ENCODE data around the gene EN1. TPM values are rescaled to one million over a fixed set of nuclear protein-coding genes. Genes with fewer than 3 reads are reported as not detected.

EN1 gene
- total RNA-seq (2014; rRNA removed; shearing (Covaris generic); ENCODE audit: low replicate concordance), result 1.2 and 7.2 TPM in 2 replicates

DNA sequence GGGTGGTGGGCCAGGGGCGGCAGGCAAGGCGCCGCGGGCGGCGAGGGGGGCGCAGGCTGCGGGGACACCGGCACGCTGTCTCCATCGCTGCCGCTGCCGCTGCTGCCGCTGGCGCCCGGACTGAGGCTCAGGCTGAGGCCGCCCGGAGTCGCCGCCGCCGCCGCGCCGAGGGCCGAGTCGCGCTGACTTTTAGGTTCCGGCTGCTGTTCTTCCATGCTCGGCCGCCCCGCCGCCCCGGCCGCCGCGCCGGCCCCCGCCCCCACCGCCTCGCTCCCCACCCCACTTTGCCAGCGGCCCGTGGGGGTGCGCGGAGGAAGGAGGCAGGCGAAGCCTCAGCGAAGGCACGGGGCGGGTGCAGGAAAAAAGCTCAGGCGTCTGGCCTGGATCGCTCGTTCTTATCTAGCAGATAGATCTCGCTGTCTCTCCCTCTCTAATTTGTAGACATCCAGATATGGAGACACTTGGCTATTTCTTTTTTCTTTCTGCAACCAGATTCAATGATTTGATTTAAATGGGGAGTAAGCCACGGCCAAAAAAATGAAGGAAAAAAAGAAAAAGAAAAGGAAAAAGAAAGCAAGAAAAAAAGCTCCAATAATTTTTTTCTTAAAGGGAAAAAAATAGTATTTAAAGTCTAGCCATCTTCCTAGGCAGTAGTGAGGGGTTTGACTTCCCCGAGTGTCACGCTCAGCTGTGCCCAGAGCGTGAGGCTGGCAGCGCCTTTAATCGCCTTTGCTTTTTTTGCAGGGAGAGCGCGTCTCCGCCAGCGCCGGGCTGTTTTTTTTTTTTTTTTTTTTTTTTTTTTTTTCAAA lies at the start of gene EN1:
TSS of gene EN1 (minus strand) at position 696 of the 809 bp plus-strand sequence. CDS start at position 215, 481 bp downstream.
- Histone ChIP-seq H3K9me3 (no peaks in the 10 kb centered on the region), H3K36me3 (peaks cover 21% of the 10 kb centered on the region), H3K27me3 (no peaks in the 10 kb centered on the region), H3K4me3 (peak within 1 kb of the TSS; percentile 77)
- peak; percentile 64 for DNase-seq

GRCh38 chr2:118893100-118893499 lies 45.7 kb upstream of the EN1 start:
- H3K36me3 ChIP-seq, result no peaks in the 10 kb centered on the region
- H3K27me3 ChIP-seq, result 0 out of 2 replicates have a peak, but pooled peaks cover 4% of the 10 kb centered on the region
- peaks cover 8% of the 10 kb centered on the region for H3K9me3 ChIP-seq
- no peak overlapping the region for H3K4me3 ChIP-seq
- DNase-seq, result no peak

DNA sequence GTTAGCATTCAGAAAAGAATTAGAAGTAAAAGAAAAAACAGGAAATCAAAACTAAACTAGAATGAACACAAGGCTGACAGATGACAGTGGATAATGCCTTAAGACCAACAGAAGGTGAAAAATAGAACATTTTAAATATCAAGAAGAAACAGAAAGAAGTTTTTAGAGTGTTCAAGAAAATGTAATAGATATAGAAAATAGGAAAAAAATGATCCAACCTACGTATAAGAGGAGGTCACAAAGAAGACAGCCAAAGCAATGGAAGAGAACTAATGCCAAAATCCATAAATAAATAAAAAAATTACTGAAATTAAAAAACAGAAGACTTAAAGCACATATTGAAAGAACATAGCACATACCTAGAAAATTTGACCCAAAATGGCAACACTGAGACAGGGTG lies 42.5 kb upstream of the EN1 start:
- Histone ChIP-seq H3K4me3 (no peak overlapping the region), H3K36me3 (no peaks in the 10 kb centered on the region), H3K9me3 (peaks cover 8% of the 10 kb centered on the region), H3K27me3 (0 out of 2 replicates have a peak, but pooled peaks cover 4% of the 10 kb centered on the region)
- DNase-seq, result no peak

DNA sequence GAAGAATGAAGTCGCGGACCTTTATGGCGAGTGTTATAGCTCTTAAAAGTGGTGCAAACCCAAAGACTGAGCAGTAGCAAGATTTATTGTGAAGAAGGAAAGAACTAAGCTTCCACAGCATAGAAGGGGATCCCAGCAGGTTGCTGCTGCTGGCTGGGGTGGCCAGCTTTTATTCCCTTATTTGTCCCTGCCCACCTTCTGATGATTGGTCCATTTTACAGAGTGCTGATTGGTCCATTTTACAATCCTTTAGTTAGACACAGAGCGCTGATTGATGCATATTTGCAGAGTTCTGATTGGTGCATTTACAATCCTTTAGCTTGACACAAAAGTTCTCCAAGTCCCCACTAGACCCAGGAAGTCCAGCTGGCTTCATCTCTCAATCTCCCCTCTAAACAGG lies 36.3 kb upstream of the EN1 start:
- Histone ChIP-seq H3K27me3 (peaks cover 19% of the 10 kb centered on the region), H3K9me3 (no peaks in the 10 kb centered on the region), H3K36me3 (no peaks in the 10 kb centered on the region), H3K4me3 (no peak overlapping the region)
- DNase-seq, result no peak

- no peaks in the 10 kb centered on the region for H3K36me3 ChIP-seq
- peaks cover 19% of the 10 kb centered on the region for H3K27me3 ChIP-seq
- peak; percentile 64 for DNase-seq
- no peaks in the 10 kb centered on the region for H3K9me3 ChIP-seq
- H3K4me3 ChIP-seq, result peak overlapping the region; percentile 43
Measured at GRCh38 chr2:118882693-118883336, 35.4 kb upstream of the EN1 start.

DNA sequence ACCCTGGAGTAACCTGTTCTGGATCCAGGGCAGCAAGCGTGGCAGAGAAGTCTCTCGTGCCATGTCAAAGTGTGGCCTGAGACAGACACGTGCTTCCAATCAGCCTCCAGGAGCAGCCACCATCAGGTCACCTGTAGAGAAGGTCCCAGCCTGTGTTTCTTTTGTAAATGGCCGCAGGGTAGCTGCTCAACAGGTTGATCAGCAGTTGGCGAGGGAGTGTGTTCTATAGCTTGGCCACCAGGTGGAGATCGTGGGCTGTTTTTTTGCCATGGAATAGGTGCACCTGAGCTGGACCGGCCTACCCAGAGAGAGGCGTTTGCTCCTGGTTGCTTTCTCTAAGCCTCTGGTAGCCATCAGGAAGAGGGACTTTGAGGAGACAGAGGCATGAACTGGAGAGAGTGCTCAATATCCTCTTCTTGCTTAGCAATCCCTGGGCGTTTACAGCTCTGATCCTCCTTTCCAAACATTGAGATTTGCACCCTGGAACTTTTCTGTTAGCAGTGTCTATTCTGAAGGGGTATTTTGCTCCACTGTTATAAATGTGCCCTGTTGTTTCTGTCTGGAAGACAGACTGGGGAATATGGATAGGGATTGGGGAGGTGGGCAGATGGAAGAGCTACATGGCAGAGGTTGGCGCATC lies 34.2 kb upstream of the EN1 start:
- Histone ChIP-seq H3K27me3 (peaks cover 19% of the 10 kb centered on the region), H3K9me3 (no peaks in the 10 kb centered on the region), H3K36me3 (no peaks in the 10 kb centered on the region), H3K4me3 (no peak overlapping the region)
- DNase-seq, result peak; percentile 38

DNA sequence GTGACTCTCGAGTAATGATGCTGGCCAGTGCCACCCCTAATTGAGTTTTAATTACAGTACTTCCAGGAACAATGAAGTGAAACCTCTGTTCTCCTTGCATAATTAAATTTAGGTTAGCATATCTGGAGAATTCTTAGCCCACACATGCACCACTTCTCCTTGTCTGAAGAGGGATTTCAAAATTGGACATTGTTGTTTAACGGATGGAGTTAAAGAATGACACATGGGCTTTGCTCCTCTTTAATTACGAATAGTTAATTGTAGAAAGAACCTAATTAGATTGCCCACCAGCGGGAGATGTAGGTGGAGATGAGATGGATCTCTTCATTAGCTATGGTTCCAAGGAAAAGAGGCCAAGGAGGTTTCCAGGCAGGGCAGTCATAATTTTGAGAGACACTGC lies 33.1 kb upstream of the EN1 start:
- H3K27me3 ChIP-seq, result peaks cover 19% of the 10 kb centered on the region
- no peaks in the 10 kb centered on the region for H3K9me3 ChIP-seq
- no peak for DNase-seq
- H3K4me3 ChIP-seq, result no peak overlapping the region
- H3K36me3 ChIP-seq, result no peaks in the 10 kb centered on the region

DNA sequence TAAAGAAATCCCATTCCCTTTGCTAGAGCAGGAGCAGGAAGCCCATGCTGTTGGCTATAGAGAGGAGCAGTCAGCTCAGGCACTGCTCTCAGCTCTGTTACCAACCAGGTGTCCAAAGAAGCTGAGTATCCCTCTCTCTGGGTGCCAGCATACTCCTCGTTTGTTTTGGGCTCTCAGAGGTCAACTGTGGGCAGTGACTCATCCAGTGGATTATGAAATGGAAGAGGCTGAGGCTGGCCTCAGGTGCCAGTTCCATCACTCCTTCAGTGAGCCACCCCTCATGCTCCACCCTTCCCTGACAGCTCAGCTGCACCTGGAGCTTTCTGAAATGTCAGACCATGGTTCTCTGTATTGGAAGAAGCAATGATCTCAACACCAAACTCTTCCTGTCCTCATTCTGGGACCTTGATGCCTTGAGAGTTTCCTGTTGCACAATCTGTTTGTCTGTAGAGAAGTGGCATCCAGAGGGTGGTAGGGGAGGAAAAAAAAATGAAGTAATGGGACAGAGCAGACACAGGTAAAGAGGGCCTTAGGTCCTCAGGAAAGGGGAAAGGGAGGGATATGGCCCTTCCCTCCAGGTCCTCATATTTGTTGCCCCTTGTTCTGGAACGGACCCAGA lies 31.2 kb upstream of the EN1 start:
- DNase-seq, result peak; percentile 20
- no peaks in the 10 kb centered on the region for H3K36me3 ChIP-seq
- no peak overlapping the region for H3K4me3 ChIP-seq
- H3K27me3 ChIP-seq, result peaks cover 19% of the 10 kb centered on the region
- no peaks in the 10 kb centered on the region for H3K9me3 ChIP-seq

DNA sequence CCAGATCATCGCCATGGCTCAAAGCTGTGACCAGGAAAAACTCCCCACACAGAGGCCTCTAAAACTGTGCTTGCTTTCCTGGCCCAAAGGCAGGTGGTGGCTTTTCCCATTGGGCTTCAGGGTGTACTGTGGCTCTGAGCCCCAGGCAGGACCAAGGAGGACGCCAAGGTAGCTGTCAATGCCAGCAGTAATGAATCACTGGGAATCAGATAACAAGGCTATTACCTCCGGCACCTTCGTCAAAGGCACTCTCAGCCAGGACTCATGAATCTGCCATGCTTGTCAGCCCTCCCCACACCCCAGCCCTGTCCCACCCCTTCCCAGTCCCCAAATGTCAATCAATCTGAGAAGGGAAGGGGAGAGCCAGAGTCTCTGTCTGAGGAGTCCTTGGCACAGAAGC lies 27.9 kb upstream of the EN1 start:
- peaks cover 7% of the 10 kb centered on the region; the same call in 1 of the 2 replicates for H3K27me3 ChIP-seq
- no peak for DNase-seq
- H3K4me3 ChIP-seq, result no peak overlapping the region
- H3K36me3 ChIP-seq, result no peaks in the 10 kb centered on the region
- H3K9me3 ChIP-seq, result no peaks in the 10 kb centered on the region

GRCh38 chr2:118874324-118874723 lies 26.9 kb upstream of the EN1 start:
- Histone ChIP-seq H3K36me3 (no peaks in the 10 kb centered on the region), H3K4me3 (no peak overlapping the region), H3K9me3 (no peaks in the 10 kb centered on the region), H3K27me3 (no peaks in the 10 kb centered on the region)
- DNase-seq, result no peak

- Histone ChIP-seq H3K4me3 (no peak overlapping the region), H3K27me3 (no peaks in the 10 kb centered on the region), H3K9me3 (no peaks in the 10 kb centered on the region), H3K36me3 (no peaks in the 10 kb centered on the region)
- peak; percentile 40 for DNase-seq
Measured at GRCh38 chr2:118865106-118865505, 17.7 kb upstream of the EN1 start.

DNA sequence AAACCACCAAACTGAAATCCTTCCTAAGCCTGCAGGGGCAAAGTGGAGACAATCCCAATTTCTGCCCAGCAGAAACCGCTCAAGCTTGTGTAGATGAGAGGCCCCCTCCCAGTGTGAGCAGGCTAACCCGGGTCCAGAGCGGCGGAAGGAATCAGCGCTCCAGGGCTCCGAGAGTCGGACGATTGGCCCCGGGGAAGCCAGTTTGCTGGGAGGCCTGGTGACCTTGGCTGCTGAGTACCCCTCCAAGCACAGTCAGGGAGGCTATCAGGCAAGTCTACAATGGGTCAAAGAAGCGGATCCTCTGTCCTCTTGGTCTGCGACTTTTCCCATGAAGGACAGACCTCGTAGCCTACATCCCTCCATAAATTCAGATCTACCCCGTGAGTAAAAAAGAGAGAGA lies 16.8 kb upstream of the EN1 start:
- DNase-seq, result no peak
- Histone ChIP-seq H3K9me3 (no peaks in the 10 kb centered on the region), H3K36me3 (no peaks in the 10 kb centered on the region), H3K27me3 (no peaks in the 10 kb centered on the region), H3K4me3 (no peak overlapping the region)

GRCh38 chr2:118861731-118862130 lies 14.3 kb upstream of the EN1 start:
- peak; percentile 52 for DNase-seq
- no peaks in the 10 kb centered on the region for H3K27me3 ChIP-seq
- H3K4me3 ChIP-seq, result no peak overlapping the region
- no peaks in the 10 kb centered on the region for H3K9me3 ChIP-seq
- H3K36me3 ChIP-seq, result no peaks in the 10 kb centered on the region

DNA sequence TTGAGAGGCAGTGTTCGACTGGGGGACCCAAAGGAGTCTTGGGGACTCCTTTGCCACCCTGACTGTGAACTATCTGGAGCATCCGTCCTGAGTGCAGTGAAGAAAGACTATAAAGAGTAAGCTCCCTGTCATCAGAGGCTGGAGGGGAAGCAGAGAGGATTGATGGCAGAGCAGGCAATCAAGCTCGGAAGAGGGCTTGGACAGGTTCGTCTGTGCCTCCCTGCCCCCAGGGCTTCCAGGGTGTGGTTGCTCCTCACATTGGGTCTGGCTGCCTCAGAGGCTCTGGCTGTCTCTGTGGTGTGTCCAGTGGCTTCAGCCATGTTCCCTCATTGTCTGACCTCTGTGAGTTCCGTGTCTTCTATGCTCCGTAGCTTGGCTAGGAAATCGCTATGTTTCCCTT lies 13.8 kb upstream of the EN1 start:
- Histone ChIP-seq H3K9me3 (no peaks in the 10 kb centered on the region), H3K27me3 (no peaks in the 10 kb centered on the region), H3K36me3 (no peaks in the 10 kb centered on the region), H3K4me3 (no peak overlapping the region)
- no peak for DNase-seq

DNA sequence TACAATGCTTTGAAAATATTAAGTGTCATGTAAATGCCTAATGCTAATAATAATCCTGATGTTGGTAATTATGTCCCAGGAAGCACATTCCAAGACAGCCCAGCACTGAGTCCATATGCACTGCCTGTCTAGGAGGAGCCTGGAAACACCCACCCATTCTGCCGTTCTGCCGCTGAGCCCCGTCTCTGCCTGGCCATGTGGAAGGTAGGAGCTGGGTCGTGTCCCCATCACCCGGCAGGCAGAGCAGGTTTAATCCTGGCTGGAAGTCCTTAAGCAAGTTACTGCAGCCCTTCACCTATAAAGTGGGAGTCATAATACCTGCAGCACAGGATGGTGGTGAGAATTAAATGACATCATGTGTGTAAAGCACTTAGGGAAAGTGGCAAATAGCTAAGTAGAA lies 13.1 kb upstream of the EN1 start:
- Histone ChIP-seq H3K36me3 (no peaks in the 10 kb centered on the region), H3K27me3 (no peaks in the 10 kb centered on the region), H3K9me3 (no peaks in the 10 kb centered on the region), H3K4me3 (no peak overlapping the region)
- no peak for DNase-seq

GRCh38 chr2:118859157-118859770 lies 11.8 kb upstream of the EN1 start:
- Histone ChIP-seq H3K9me3 (no peaks in the 10 kb centered on the region), H3K36me3 (no peaks in the 10 kb centered on the region), H3K27me3 (no peaks in the 10 kb centered on the region), H3K4me3 (no peak overlapping the region)
- no peak for DNase-seq
